Memory B cell (primary cell): ENCODE results near the gene DEDD2.

ENCODE experiments used
- ATAC-seq: fragments of 150-1000 bp; cut with Tn5 transposase; 2 replicates; pipeline ENCODE4 v1.10.0; 2021; ENCODE audit warnings: low read depth, mild to moderate bottlenecking, moderate library complexity
- DNase-seq, 2 donors: peaks; one replicate each; pipeline ENCODE4 v3.0.0; 2022; ENCODE audit warnings: low spot score in 2 of 2
- H3K27ac Mint-ChIP-seq: one replicate; pipeline ENCODE4 v1.8.0; 2022; ENCODE audit warnings: mild to moderate bottlenecking, moderate library complexity, mixed read lengths
- H3K27me3 Mint-ChIP-seq: one replicate; pipeline ENCODE4 v1.8.0; 2022; ENCODE audit warnings: mixed read lengths
- H3K36me3 Mint-ChIP-seq: one replicate; pipeline ENCODE4 v1.8.0; 2022; ENCODE audit warnings: mild to moderate bottlenecking, mixed read lengths
- H3K4me1 Mint-ChIP-seq: one replicate; pipeline ENCODE4 v1.8.0; 2022; ENCODE audit warnings: mixed read lengths
- H3K4me3 Mint-ChIP-seq: one replicate; pipeline ENCODE4 v1.8.0; 2022; ENCODE audit warnings: mild to moderate bottlenecking, moderate library complexity, mixed read lengths
- H3K9me3 Mint-ChIP-seq: one replicate; pipeline ENCODE4 v1.8.0; 2022; ENCODE audit warnings: mixed read lengths

Gene DEDD2

DNA sequence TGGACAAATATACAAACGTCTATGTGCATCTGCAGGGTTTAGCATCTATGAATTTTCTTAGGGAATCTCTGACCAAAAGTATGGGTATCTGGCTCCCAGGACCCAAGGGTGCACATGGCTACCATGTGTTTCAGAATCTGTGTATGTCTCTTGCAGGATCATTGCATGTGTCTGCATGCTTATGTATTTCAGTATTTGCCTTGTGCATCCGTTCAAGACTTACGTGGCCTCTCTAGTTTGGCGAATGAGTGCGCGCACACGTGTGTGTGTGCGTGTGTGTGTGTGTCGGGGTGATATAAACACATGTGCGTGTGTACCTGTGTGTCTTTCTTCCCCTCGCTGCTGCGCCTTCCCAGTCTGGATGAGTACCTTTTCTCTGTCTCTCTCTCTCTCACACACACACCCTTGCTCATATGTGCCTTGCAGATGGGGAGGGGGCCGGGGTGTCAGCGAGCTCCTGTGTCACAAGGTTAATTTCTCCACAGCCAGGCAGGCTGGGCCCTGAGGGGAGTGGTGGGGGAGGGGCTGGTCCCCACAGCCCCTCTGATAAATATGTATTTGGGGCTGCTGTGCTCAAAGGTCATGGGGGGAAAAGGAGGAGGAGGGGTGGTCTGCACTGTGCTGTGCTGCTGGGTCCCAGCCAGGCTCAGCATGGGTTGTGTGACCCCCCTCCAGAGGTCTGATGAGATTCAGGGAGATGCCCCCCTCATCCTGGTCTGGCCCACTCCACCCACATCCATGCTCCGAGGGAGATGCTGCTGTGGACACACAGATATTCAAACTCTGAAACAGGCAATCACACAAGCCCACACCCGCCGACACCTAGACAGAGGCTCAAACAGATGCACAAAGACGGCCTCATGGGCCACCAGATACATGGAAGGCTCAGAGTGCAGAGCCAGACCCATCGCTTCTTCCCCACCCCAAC is 47.7 kb downstream of the DEDD2 start:
- H3K27ac Mint-ChIP-seq = no peak overlapping the region

DNA sequence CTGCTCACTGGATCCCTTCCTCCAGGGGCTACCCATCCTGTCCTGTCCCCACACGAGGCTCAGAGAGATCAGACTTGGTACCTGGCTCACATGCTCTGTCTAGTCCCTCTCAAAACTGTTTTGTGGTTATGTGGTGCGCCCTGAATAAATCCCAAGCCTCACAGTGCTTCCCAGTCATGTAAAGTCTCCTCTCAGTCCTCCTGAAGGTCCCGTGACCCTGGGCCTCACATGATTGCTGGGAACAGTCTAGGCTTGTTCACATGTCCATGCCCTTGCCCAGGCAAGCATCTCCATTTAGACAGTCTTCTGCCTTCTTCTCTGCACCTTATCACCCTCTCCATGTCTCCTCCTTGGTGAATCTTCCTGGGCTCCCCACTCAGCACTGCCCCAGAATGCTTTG is 49.3 kb downstream of the DEDD2 start:
- Mint-ChIP-seq H3K4me3 (no peak overlapping the region), H3K9me3 (no peaks in the 10 kb centered on the region), H3K36me3 (no peaks in the 10 kb centered on the region), H3K27ac (no peak overlapping the region), H3K27me3 (no peaks in the 10 kb centered on the region), H3K4me1 (peaks cover 3% of the 10 kb centered on the region)
- no peak for DNase-seq
- ATAC-seq = no peak

More for the DNA sequence above, 47.7 kb downstream of the DEDD2 start:
- H3K9me3 Mint-ChIP-seq = no peaks in the 10 kb centered on the region
- H3K4me3 Mint-ChIP-seq = no peak overlapping the region
- DNase-seq (no peak), ATAC-seq (no peak)
- H3K36me3 Mint-ChIP-seq = no peaks in the 10 kb centered on the region
- H3K4me1 Mint-ChIP-seq = peaks cover 3% of the 10 kb centered on the region
- no peaks in the 10 kb centered on the region for H3K27me3 Mint-ChIP-seq

DNA sequence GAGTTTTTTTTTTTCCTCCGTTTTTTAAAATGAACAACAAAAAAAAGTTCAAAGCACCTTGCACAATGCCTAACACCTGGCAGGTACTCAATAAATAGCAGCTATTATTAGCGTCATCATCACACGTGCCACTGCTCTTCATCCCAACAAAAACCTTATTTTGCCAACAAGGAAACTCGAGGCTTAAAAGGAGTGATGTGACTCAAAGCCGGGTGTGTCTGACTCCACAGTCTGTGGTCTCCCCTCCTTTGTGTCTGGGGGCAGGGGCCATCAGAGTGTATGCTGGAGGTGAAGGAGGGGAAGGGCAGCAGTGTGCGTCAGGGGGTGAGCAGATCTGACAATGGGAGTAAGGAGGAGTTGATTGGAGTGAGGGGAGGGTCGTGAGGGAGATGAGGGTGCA is 51.2 kb downstream of the DEDD2 start:
- Mint-ChIP-seq H3K4me1 (peaks cover 5% of the 10 kb centered on the region), H3K27me3 (peaks cover 2% of the 10 kb centered on the region), H3K27ac (no peak overlapping the region), H3K4me3 (no peak overlapping the region), H3K36me3 (peaks cover 3% of the 10 kb centered on the region), H3K9me3 (no peaks in the 10 kb centered on the region)
- ATAC-seq (no peak), DNase-seq (no peak)

DNA sequence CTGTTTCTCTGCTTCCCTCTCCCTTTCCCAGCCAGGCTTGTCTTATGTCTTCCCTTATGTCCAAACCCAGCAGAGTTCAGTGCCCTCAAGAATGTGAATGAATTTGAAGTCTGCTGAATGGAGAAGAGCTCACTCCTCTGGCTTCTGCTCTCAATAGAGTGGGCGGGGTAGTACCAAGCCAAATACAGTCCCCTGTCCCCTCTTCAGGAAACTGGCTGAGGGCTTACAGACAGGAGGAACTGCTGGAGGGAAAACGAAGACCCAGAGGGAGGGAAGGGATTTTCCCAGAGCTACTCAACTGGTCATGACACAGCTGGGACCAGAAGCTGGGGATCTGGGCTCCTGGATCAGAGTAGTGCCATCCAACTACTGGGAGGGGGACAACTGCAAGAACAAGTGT is 52.3 kb downstream of the DEDD2 start:
- Mint-ChIP-seq H3K9me3 (no peaks in the 10 kb centered on the region), H3K27me3 (peaks cover 4% of the 10 kb centered on the region), H3K4me3 (no peak overlapping the region), H3K27ac (no peak overlapping the region), H3K36me3 (peaks cover 4% of the 10 kb centered on the region), H3K4me1 (peaks cover 7% of the 10 kb centered on the region)
- ATAC-seq = no peak
- no peak for DNase-seq

DNA sequence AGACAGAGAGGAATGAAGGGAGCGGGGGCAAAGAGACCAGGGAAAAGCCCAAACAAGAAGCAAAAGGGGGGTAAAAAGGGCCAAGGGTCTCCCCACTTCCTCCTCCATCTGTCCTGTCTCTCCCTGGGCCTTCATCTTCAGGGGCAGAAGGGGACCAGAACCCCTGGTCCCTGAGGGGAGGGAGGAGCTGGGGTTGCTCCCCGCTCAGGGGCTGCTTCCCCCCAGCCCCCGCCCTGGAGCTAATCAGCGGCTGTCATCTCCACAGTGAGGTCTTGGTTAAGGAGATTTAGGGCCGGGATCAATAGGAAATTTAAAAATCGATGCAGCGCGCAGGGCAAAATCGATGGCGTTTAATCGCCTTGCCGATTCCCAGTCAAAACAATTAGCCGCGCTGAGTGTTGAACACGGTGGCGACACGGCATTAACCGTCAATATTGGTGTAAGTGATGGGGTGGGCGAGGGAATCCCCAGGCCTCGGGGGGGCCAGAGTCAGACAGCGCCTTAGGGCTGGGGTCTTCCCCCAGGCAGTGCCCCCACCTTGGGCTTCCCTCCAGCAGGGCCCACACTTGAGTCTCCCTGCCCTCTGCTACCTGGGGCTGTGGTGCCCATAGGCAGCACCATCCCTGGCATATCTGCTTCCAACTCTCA is 55.7 kb downstream of the DEDD2 start:
- Mint-ChIP-seq H3K36me3 (peaks cover 8% of the 10 kb centered on the region), H3K4me3 (no peak overlapping the region), H3K27me3 (peaks cover 4% of the 10 kb centered on the region), H3K9me3 (no peaks in the 10 kb centered on the region), H3K4me1 (peaks cover 9% of the 10 kb centered on the region), H3K27ac (no peak overlapping the region)
- DNase-seq (no peak), ATAC-seq (no peak)

DNA sequence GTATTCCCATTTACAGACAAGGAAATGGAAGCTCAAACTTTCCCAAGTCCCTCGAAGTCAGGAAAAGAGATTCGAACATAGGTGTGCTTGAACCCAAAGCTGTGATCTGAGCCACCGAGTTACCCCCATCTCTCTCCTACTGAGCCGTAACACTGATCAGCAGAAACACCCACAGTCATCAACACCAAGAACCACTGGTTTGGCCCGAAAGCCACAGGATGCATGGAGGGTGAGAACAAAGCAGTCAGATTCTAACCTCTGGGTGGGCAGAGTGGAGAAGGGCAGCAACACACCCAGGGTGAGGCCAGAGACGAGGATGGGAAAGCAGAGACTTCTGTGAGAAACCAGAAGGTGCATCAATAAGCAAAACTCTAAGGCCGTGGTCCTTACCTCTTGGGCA is 57.5 kb downstream of the DEDD2 start:
- H3K36me3 Mint-ChIP-seq = peaks cover 10% of the 10 kb centered on the region
- peaks cover 4% of the 10 kb centered on the region for H3K27me3 Mint-ChIP-seq
- DNase-seq (no peak), ATAC-seq (no peak)
- H3K4me3 Mint-ChIP-seq = no peak overlapping the region
- no peak overlapping the region for H3K27ac Mint-ChIP-seq
- H3K9me3 Mint-ChIP-seq = no peaks in the 10 kb centered on the region
- H3K4me1 Mint-ChIP-seq = peaks cover 14% of the 10 kb centered on the region

DNA sequence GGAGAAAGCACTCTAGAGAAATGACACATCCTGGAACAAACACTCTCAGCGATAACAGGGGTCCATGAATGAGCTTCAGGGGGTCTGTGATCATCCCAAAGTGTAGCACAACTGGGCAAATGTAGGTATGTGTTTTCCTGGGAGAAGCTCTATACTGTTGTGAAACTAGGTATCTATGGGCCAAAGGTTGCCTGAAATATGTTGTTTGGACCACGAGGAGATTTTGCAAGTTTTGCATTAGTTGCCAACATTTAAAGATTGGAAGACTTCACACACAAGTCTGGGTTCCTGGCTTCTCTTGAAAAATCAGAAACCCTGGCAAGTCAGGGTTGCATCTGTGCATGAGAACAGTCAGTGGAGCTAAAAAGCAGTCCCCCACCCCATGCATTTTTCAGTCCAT is 58.6 kb downstream of the DEDD2 start:
- H3K36me3 Mint-ChIP-seq = peaks cover 10% of the 10 kb centered on the region
- ATAC-seq = no peak
- DNase-seq = no peak
- no peak overlapping the region for H3K4me3 Mint-ChIP-seq
- peaks cover 4% of the 10 kb centered on the region for H3K27me3 Mint-ChIP-seq
- no peaks in the 10 kb centered on the region for H3K9me3 Mint-ChIP-seq
- no peak overlapping the region for H3K27ac Mint-ChIP-seq
- H3K4me1 Mint-ChIP-seq = peaks cover 22% of the 10 kb centered on the region

DNA sequence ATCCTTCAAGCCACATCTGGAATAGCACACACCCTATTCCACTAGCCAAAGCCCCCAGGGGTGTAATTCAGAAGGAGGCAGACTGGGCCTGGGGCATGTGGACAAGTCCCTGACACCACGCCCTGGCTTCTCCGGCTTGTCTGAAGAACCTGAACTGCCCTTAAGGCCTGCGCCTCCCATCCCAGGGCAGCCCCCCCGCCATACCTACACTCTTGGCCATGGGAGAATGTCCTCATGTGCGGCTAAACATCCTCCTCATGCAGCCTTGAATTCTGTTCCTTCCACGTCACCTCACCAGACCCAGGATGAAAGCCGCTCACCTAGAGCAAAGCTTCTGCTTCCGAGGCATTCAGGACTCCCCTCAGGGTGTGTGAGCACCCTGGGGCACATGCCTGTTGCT is 60.9 kb downstream of the DEDD2 start:
- peaks cover 4% of the 10 kb centered on the region for H3K27me3 Mint-ChIP-seq

DNA sequence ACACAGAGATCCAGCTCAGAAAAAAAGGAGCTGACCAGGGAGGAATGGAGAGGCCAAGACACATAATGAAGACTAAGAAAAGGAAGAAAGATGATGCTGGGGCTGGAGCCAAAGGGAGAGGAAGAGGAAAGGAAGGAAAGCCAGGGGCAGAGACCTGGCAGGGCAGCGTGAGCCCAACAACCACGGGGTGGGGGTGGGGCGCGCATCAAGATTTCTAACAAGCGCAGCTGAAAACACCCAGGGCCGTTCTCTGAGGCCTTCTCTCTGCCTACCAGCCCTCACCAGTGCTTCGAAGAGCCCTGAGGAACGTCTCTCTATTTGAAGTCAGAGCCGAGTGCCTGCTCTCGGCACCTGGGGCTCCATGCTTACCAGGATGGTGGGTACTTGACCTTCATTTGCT is 61.7 kb downstream of the DEDD2 start:
- Mint-ChIP-seq H3K4me3 (no peak overlapping the region), H3K4me1 (peaks cover 22% of the 10 kb centered on the region), H3K27ac (no peak overlapping the region), H3K27me3 (no peaks in the 10 kb centered on the region), H3K36me3 (peaks cover 6% of the 10 kb centered on the region), H3K9me3 (no peaks in the 10 kb centered on the region)
- ATAC-seq (no peak), DNase-seq (no peak)

More for the DNA sequence above, 60.9 kb downstream of the DEDD2 start:
- Mint-ChIP-seq H3K4me1 (peaks cover 26% of the 10 kb centered on the region), H3K9me3 (no peaks in the 10 kb centered on the region), H3K27ac (peak overlapping the region; percentile 17), H3K36me3 (peaks cover 8% of the 10 kb centered on the region), H3K4me3 (no peak overlapping the region)
- ATAC-seq (no peak), DNase-seq (no peak)

DNA sequence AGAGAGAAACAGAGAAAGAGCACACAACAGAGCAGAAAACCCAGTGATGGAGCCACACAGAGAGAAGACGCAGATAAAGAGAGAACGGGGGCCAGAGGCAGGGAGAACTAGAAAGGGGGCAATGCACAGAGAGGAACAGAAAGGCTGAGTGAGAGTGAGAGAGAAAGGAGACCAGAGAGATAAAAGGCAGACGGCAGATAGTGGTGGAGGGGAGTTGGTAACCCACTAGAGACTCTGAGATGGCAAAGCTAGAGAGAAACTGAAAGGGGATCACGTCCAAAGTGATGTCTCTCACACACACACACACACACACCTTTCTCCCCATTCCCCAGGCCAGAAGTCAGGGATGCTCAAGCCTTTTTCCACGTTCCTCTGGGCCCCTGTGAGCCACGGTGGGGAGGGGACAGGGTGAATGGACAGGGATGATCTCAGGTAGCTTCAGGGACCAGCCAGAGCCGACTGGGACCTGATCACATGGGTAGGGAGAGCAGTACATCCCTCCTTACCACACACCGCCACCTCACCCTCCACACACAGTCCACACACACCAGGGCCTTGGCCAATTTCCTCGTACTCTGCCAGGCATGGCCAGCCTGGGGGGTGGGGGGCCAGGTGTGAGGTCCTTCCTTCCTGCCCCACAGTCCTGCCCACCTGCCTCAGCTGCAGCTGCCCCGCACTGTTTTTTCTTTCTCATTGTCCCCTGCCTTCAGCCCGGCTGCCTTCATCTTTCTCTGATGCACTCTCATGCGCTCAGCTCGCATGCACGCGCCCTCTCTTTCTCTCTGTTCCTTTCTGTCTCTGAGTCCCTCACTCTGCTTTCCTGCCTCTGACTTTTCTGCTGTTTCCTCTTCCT is 62.8 kb downstream of the DEDD2 start:
- no peaks in the 10 kb centered on the region for H3K27me3 Mint-ChIP-seq
- DNase-seq = no peak
- peak overlapping the region; percentile 63 for H3K4me3 Mint-ChIP-seq
- peak; percentile 79 for ATAC-seq
- peaks cover 2% of the 10 kb centered on the region for H3K36me3 Mint-ChIP-seq
- peaks cover 22% of the 10 kb centered on the region for H3K4me1 Mint-ChIP-seq
- H3K9me3 Mint-ChIP-seq = no peaks in the 10 kb centered on the region
- peak overlapping the region; percentile 28 for H3K27ac Mint-ChIP-seq

DNA sequence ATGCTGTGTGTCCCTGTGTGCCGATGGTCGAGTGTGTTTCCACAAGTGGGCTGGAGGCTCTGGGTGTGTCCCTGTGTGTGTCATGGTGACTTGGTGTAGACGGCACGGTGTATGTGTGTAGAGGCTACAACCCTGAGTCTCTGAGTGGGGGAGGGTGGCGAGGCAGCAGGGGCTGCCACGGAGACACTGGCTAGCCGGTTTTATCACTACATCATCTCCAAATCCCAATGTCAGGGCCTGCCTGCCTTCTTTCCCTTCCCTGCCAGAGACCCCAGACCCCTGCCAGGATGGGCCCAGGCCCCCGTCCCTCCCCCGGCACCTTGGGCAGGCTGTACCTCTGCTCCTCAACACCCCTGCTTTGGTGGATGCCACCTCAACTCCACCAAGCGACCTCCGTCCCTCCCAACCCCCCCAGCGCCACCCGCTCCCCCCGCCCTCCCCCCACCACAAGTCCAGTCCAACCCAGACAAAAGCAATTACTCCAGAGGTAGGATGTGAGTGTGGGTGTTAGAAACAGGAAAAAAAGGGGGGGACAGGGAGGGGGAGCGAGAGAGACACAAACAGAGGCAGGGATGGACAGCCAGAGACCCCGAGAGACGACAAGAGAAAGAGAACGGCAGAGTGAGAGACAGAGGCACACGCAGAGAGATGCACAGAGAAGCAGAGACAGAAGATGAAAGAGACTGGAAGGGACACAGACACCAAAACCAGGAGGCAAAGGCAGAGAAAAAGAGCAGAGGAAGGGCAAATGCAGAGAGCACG is 63.6 kb downstream of the DEDD2 start:
- no peak for ATAC-seq
- peaks cover 6% of the 10 kb centered on the region for H3K36me3 Mint-ChIP-seq
- no peaks in the 10 kb centered on the region for H3K9me3 Mint-ChIP-seq
- no peaks in the 10 kb centered on the region for H3K27me3 Mint-ChIP-seq
- H3K4me1 Mint-ChIP-seq = peaks cover 27% of the 10 kb centered on the region
- H3K27ac Mint-ChIP-seq = peak overlapping the region; percentile 28
- DNase-seq = no peak
- peak overlapping the region; percentile 57 for H3K4me3 Mint-ChIP-seq

DNA sequence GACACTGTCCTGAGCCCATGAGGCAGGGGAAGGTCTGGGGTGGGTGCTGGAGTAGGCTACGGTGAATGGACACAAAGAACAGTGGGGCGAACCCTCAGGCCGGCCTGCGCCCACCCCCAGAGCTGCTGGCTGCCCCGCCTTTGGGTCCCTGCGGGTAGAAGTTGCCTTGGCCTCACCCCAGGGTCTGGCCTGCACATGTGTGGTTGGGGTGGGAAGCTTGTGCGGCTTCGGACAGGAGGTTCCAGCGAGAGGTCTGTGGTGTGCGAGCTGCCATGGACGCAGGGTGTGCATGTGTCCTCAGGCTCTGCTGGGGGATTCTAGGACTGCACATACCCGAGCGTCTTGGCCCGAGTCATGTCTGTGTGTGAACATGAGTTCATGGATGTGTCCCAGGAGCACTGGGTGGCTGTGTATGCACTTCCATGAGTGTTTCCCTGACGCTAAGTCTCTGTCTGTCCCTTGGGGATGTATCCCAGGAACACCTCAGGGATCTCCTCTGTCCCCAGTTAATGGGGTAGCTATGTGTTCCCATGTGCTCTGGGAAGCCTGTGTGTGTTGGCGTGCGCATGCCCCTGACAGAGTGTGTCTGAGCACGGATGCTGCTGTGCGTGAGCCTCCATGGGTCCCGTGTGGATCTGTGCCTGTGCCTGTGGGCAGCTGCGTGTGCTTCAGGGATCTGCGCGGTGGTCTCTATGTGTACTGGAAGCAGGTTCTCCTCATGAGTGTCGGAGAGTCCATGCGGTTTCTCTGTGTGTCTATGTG is 64.4 kb downstream of the DEDD2 start:
- peaks cover 27% of the 10 kb centered on the region for H3K4me1 Mint-ChIP-seq
- no peak for DNase-seq
- H3K4me3 Mint-ChIP-seq = no peak overlapping the region
- H3K27me3 Mint-ChIP-seq = no peaks in the 10 kb centered on the region
- peaks cover 6% of the 10 kb centered on the region for H3K36me3 Mint-ChIP-seq
- no peaks in the 10 kb centered on the region for H3K9me3 Mint-ChIP-seq
- ATAC-seq = no peak
- H3K27ac Mint-ChIP-seq = no peak overlapping the region
